Measurements from ENCODE around the gene TMEM40.
"Not testable (repeated sequence)": the region's sequence is repeated elsewhere in the genome, so short reads cannot be mapped to it uniquely, and the experiment has no call there.

TMEM40 gene

DNA sequence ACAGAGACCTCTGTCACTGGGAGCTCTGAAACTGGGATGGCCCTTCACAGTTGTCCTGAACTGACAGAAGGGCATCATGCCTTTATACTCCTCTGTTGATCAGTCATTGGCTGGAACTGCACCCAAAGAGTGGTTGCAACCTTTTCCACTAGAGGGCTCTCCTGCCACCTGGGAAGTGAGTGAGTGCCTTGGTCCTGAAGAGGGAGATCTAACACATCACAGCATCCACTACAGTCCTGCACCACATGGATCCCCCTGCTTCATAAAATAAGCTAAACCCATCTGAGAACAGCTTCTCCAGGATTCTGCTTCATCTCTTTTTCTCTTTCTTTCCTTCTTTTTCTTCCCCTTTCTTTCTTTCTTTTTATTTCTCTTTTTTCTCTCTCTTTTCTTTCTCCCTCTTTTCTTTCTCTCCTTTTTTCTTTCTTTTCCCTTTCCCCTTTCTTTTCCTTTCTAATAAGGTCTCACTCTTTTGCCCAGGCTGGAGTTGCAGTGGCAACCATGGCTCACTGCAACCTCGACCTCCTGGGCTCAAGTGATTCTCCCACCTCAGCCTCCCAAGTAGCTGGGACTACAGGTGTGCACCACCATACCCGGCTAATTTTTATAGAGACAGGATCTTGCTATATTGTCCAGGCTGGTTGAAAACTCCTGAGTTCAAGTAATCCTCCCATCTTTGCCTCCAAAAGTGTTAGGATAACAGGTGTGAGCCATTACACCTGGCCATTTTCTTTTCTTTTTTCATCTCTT, 52.4 kb downstream of the TMEM40 start:
- H3K4ac ChIP-seq (ENCODE audit: low read depth, low read length): no peak overlapping the region
- H3K4me3 ChIP-seq (ENCODE audit: low read length): no peak overlapping the region
- H3K79me1 ChIP-seq (ENCODE audit: low read length): no peaks in the 10 kb centered on the region
- no peak overlapping the region for H2BK15ac ChIP-seq (replicated peaks; ENCODE audit: low read depth)
- no peaks in the 10 kb centered on the region for H3K79me2 ChIP-seq (ENCODE audit: control insufficient read depth, insufficient read depth, low read length)
- no peak overlapping the region for H3K27ac ChIP-seq (ENCODE audit: low read depth, low read length)
- H4K5ac ChIP-seq (ENCODE audit: low read length): no peak overlapping the region
- H3K9ac ChIP-seq (ENCODE audit: low read length): no peak overlapping the region
- H2BK120ac ChIP-seq (ENCODE audit: low read depth, low read length): no peak overlapping the region
- H3K23ac ChIP-seq (ENCODE audit: low read length): no peak overlapping the region
- DNase-seq: peak; percentile 94
- H3K27me3 ChIP-seq (ENCODE audit: insufficient read depth, low read length, poor library complexity): no peaks in the 10 kb centered on the region
- no peak overlapping the region for H3K56ac ChIP-seq (ENCODE audit: low read length)
- no peak overlapping the region for H4K8ac ChIP-seq (ENCODE audit: low read depth, low read length)
- no peaks in the 10 kb centered on the region for H3K36me3 ChIP-seq (ENCODE audit: control insufficient read depth, insufficient read depth, low read length)
- no CpG with 5 or more reads among the region's 2 CpGs for WGBS (ENCODE audit: extremely low coverage, insufficient coverage, low lambda C conversion rate)
- H3K4me1 ChIP-seq (ENCODE audit: control insufficient read depth, low read depth, low read length): no peaks in the 10 kb centered on the region
- no peak overlapping the region for H3K4me2 ChIP-seq (ENCODE audit: low read length)
- H2BK5ac ChIP-seq (ENCODE audit: low read length): no peak overlapping the region
- H3K18ac ChIP-seq (ENCODE audit: low read length): no peak overlapping the region
- no peak overlapping the region for H2AK5ac ChIP-seq (ENCODE audit: low read length)

DNA sequence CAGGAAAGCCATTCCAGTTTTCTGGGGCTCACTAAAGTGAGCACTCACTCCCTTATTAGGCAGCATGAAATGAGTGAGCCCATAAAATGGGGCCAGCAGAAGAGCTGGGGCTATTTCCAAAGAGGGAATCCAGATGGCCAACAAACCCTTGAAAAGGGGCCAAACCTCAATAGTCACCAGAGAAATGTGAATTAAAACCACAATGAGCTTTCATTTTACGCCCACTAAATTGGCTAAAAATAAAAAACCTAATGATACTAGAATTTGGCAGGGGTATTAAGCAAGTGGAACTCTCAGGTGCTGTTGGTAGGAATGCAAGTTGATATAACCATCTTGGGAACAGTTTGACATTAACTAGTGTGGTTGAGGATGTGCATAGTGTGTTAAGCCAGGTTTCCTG, 53.1 kb downstream of the TMEM40 start:
- H2BK5ac ChIP-seq (ENCODE audit: low read length): no peak overlapping the region
- H3K9ac ChIP-seq (ENCODE audit: low read length): no peak overlapping the region
- H3K79me2 ChIP-seq (ENCODE audit: control insufficient read depth, insufficient read depth, low read length): no peaks in the 10 kb centered on the region
- no peak overlapping the region for H3K27ac ChIP-seq (ENCODE audit: low read depth, low read length)
- WGBS (ENCODE audit: extremely low coverage, insufficient coverage, low lambda C conversion rate): no CpG with 5 or more reads among the region's 1 CpG
- no peak overlapping the region for H3K4me2 ChIP-seq (ENCODE audit: low read length)
- H4K5ac ChIP-seq (ENCODE audit: low read length): no peak overlapping the region
- no peak overlapping the region for H3K4ac ChIP-seq (ENCODE audit: low read depth, low read length)
- H3K36me3 ChIP-seq (ENCODE audit: control insufficient read depth, insufficient read depth, low read length): no peaks in the 10 kb centered on the region
- no peak overlapping the region for H2AK5ac ChIP-seq (ENCODE audit: low read length)
- H3K18ac ChIP-seq (ENCODE audit: low read length): no peak overlapping the region
- no peaks in the 10 kb centered on the region for H3K4me1 ChIP-seq (ENCODE audit: control insufficient read depth, low read depth, low read length)
- H3K4me3 ChIP-seq (ENCODE audit: low read length): no peak overlapping the region
- H2BK15ac ChIP-seq (replicated peaks; ENCODE audit: low read depth): no peak overlapping the region
- H2BK120ac ChIP-seq (ENCODE audit: low read depth, low read length): no peak overlapping the region
- no peak overlapping the region for H3K23ac ChIP-seq (ENCODE audit: low read length)
- no peak overlapping the region for H4K8ac ChIP-seq (ENCODE audit: low read depth, low read length)
- no peak overlapping the region for H3K56ac ChIP-seq (ENCODE audit: low read length)
- no peak for DNase-seq
- H3K79me1 ChIP-seq (ENCODE audit: low read length): no peaks in the 10 kb centered on the region
- no peaks in the 10 kb centered on the region for H3K27me3 ChIP-seq (ENCODE audit: insufficient read depth, low read length, poor library complexity)

- H3K4ac ChIP-seq (ENCODE audit: low read depth, low read length): no peak overlapping the region
- no peak for DNase-seq
- no CpG with 5 or more reads among the region's 6 CpGs for WGBS (ENCODE audit: extremely low coverage, insufficient coverage, low lambda C conversion rate)
Observed at GRCh38 chr3:12705374-12705926, 53.6 kb downstream of the TMEM40 start.

GRCh38 chr3:12702501-12702900, 56.6 kb downstream of the TMEM40 start:
- H2BK15ac ChIP-seq (replicated peaks; ENCODE audit: low read depth): no peak overlapping the region
- H2BK120ac ChIP-seq (ENCODE audit: low read depth, low read length): no peak overlapping the region
- H3K79me2 ChIP-seq (ENCODE audit: control insufficient read depth, insufficient read depth, low read length): no peaks in the 10 kb centered on the region
- H3K27me3 ChIP-seq (ENCODE audit: insufficient read depth, low read length, poor library complexity): no peaks in the 10 kb centered on the region
- no peaks in the 10 kb centered on the region for H3K4me1 ChIP-seq (ENCODE audit: control insufficient read depth, low read depth, low read length)
- no peak overlapping the region for H3K56ac ChIP-seq (ENCODE audit: low read length)
- H3K18ac ChIP-seq (ENCODE audit: low read length): no peak overlapping the region
- H4K8ac ChIP-seq (ENCODE audit: low read depth, low read length): no peak overlapping the region
- no peak overlapping the region for H4K5ac ChIP-seq (ENCODE audit: low read length)
- H3K4me3 ChIP-seq (ENCODE audit: low read length): no peak overlapping the region
- no peaks in the 10 kb centered on the region for H3K79me1 ChIP-seq (ENCODE audit: low read length)
- no peak for DNase-seq
- no peaks in the 10 kb centered on the region for H3K36me3 ChIP-seq (ENCODE audit: control insufficient read depth, insufficient read depth, low read length)
- H2BK5ac ChIP-seq (ENCODE audit: low read length): no peak overlapping the region
- H3K4me2 ChIP-seq (ENCODE audit: low read length): no peak overlapping the region
- no peak overlapping the region for H3K23ac ChIP-seq (ENCODE audit: low read length)
- H3K27ac ChIP-seq (ENCODE audit: low read depth, low read length): no peak overlapping the region
- H3K4ac ChIP-seq (ENCODE audit: low read depth, low read length): no peak overlapping the region
- H2AK5ac ChIP-seq (ENCODE audit: low read length): no peak overlapping the region
- no peak overlapping the region for H3K9ac ChIP-seq (ENCODE audit: low read length)
- no CpG with 5 or more reads among the region's 3 CpGs for WGBS (ENCODE audit: extremely low coverage, insufficient coverage, low lambda C conversion rate)

More at GRCh38 chr3:12705374-12705926, 53.6 kb downstream of the TMEM40 start:
- Histone ChIP-seq H3K79me2 (ENCODE audit: control insufficient read depth, insufficient read depth, low read length) (no peaks in the 10 kb centered on the region), H3K56ac (ENCODE audit: low read length) (no peak overlapping the region), H3K4me1 (ENCODE audit: control insufficient read depth, low read depth, low read length) (no peaks in the 10 kb centered on the region), H3K27me3 (ENCODE audit: insufficient read depth, low read length, poor library complexity) (no peaks in the 10 kb centered on the region), H2BK5ac (ENCODE audit: low read length) (no peak overlapping the region), H4K8ac (ENCODE audit: low read depth, low read length) (no peak overlapping the region), H3K36me3 (ENCODE audit: control insufficient read depth, insufficient read depth, low read length) (no peaks in the 10 kb centered on the region), H3K18ac (ENCODE audit: low read length) (no peak overlapping the region), H4K5ac (ENCODE audit: low read length) (no peak overlapping the region), H2BK120ac (ENCODE audit: low read depth, low read length) (no peak overlapping the region), H3K79me1 (ENCODE audit: low read length) (no peaks in the 10 kb centered on the region), H3K23ac (ENCODE audit: low read length) (no peak overlapping the region), H2BK15ac (replicated peaks; ENCODE audit: low read depth) (no peak overlapping the region), H3K27ac (ENCODE audit: low read depth, low read length) (no peak overlapping the region), H3K4me2 (ENCODE audit: low read length) (no peak overlapping the region), H3K4me3 (ENCODE audit: low read length) (no peak overlapping the region), H3K9ac (ENCODE audit: low read length) (no peak overlapping the region), H2AK5ac (ENCODE audit: low read length) (no peak overlapping the region)

DNA sequence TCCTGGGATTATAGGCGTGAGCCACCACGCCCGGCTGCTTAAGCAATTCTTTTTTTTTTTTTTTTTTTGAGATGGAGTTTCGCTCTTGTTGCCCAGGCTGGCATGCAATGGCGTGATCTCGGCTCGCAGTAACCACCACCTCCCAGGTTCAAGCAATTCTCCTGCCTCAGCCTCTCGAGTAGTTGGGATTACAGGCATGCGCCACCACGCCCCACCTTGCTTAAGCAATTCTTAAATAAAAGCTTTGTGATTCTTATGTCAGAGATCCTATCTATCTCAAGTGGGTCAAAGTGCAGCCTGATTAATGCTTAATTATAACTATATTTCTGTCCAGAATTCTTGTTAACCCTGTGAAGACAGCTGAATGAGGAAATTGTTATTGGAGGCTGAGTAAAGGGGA, 57.5 kb downstream of the TMEM40 start:
- not testable (repeated sequence) for H3K27me3 ChIP-seq (ENCODE audit: insufficient read depth, low read length, poor library complexity); H3K23ac ChIP-seq (ENCODE audit: low read length); H3K4ac ChIP-seq (ENCODE audit: low read depth, low read length); H4K8ac ChIP-seq (ENCODE audit: low read depth, low read length); H2AK5ac ChIP-seq (ENCODE audit: low read length); H2BK15ac ChIP-seq (replicated peaks; ENCODE audit: low read depth); H3K4me1 ChIP-seq (ENCODE audit: control insufficient read depth, low read depth, low read length); H3K36me3 ChIP-seq (ENCODE audit: control insufficient read depth, insufficient read depth, low read length); H3K18ac ChIP-seq (ENCODE audit: low read length); H2BK5ac ChIP-seq (ENCODE audit: low read length); H3K4me2 ChIP-seq (ENCODE audit: low read length); H3K79me2 ChIP-seq (ENCODE audit: control insufficient read depth, insufficient read depth, low read length); H2BK120ac ChIP-seq (ENCODE audit: low read depth, low read length); H4K5ac ChIP-seq (ENCODE audit: low read length); H3K27ac ChIP-seq (ENCODE audit: low read depth, low read length); DNase-seq; H3K4me3 ChIP-seq (ENCODE audit: low read length); H3K79me1 ChIP-seq (ENCODE audit: low read length); H3K56ac ChIP-seq (ENCODE audit: low read length); H3K9ac ChIP-seq (ENCODE audit: low read length)
- no CpG with 5 or more reads among the region's 10 CpGs for WGBS (ENCODE audit: extremely low coverage, insufficient coverage, low lambda C conversion rate)

- Histone ChIP-seq H3K4ac (ENCODE audit: low read depth, low read length) (no peak overlapping the region), H3K56ac (ENCODE audit: low read length) (no peak overlapping the region), H3K27me3 (ENCODE audit: insufficient read depth, low read length, poor library complexity) (no peaks in the 10 kb centered on the region), H3K9ac (ENCODE audit: low read length) (no peak overlapping the region), H3K36me3 (ENCODE audit: control insufficient read depth, insufficient read depth, low read length) (no peaks in the 10 kb centered on the region), H2BK15ac (replicated peaks; ENCODE audit: low read depth) (no peak overlapping the region), H3K23ac (ENCODE audit: low read length) (no peak overlapping the region), H2BK5ac (ENCODE audit: low read length) (no peak overlapping the region), H2AK5ac (ENCODE audit: low read length) (no peak overlapping the region), H3K4me3 (ENCODE audit: low read length) (no peak overlapping the region), H3K27ac (ENCODE audit: low read depth, low read length) (no peak overlapping the region), H3K4me1 (ENCODE audit: control insufficient read depth, low read depth, low read length) (no peaks in the 10 kb centered on the region), H3K79me1 (ENCODE audit: low read length) (no peaks in the 10 kb centered on the region), H4K5ac (ENCODE audit: low read length) (no peak overlapping the region), H3K18ac (ENCODE audit: low read length) (no peak overlapping the region), H4K8ac (ENCODE audit: low read depth, low read length) (no peak overlapping the region), H3K79me2 (ENCODE audit: control insufficient read depth, insufficient read depth, low read length) (no peaks in the 10 kb centered on the region), H2BK120ac (ENCODE audit: low read depth, low read length) (no peak overlapping the region), H3K4me2 (ENCODE audit: low read length) (no peak overlapping the region)
- WGBS (ENCODE audit: extremely low coverage, insufficient coverage, low lambda C conversion rate): no CpG with 5 or more reads among the region's 2 CpGs
- DNase-seq: no peak
Observed at GRCh38 chr3:12700800-12701199, 58.3 kb downstream of the TMEM40 start.
